Upper lobe of left lung (tissue), 4 donors: ENCODE measurements around the gene PTPRN2.

Experiments
- CTCF ChIP-seq, 6 experiments: fragments of 450-650 bp in 4 of 6; fragments of 200-600 bp in 2 of 6; sonication (generic) in 2 of 6; IDR thresholded peaks; one replicate each; pipeline ENCODE4 v1.5.1; 2016 to 2019; ENCODE audit warnings: antibody characterized with exemption in 6 of 6
- POLR2AphosphoS5 ChIP-seq, 2 donors: sonication (generic); formaldehyde crosslinking; IDR thresholded peaks; one replicate each; pipeline ENCODE4 v1.5.1; 2017; ENCODE audit warnings: antibody characterized with exemption in 2 of 2

- TF ChIP-seq CTCF (IDR thresholded peaks at IDR 0.05) (no peak), POLR2AphosphoS5 (IDR thresholded peaks at IDR 0.05) (no peak)
Measured at GRCh38 chr7:157527686-157528085, 1059.9 kb downstream of the PTPRN2 start.
